Adipose tissue (tissue), 3 donors: Measurements from ENCODE around the gene KDM4B. TPM values are rescaled to one million over a fixed set of nuclear protein-coding genes. Genes with fewer than 3 reads are reported as not detected.
"Not testable (repeated sequence)": the region's sequence is repeated elsewhere in the genome, so short reads cannot be mapped to it uniquely, and the experiment has no call there.

Experiments
- H3K27ac ChIP-seq: one replicate; pipeline ENCODE4 v1.5.1; 2013; ENCODE audit warnings: low read depth, low read length
- WGBS, 3 donors: extraction: QIAGEN DNeasy Blood & Tissue Kit; methylation state at CpG; one replicate each; pipeline ENCODE4 v1.1.7; 2013; 5-methylcytosine and 5-hydroxymethylcytosine counted together
- polyA plus RNA-seq, 3 donors: library from polyadenylated mRNA; stranded (reverse); fragments of 200-250 nt; gene quantifications; one replicate each; pipeline ENCODE4 v1.2.3, GENCODE V29; 2013
- donor health status: healthy with polysubstance abuse.
- donor health status: Bipolar disorder and iron deficiency.
- donor health status: healthy.

The KDM4B gene
- 10 to 100 TPM in 2 of 3 donors, 1 to 10 TPM in 1; 8.6 to 17.5 (median 16.1) TPM for polyA plus RNA-seq

- no peak within 1 kb of the TSS for H3K27ac ChIP-seq
- 1 to 2% (median 1%) methylated on average over 37 to 96 of the region's 96 CpGs for WGBS, 3 donors
These were observed at the start of gene KDM4B for GRCh38 chr19:4968462-4969291. TSS of gene KDM4B (plus strand) at chr19:4969113. CDS start at chr19:5032891, 63,778 bp downstream.

DNA sequence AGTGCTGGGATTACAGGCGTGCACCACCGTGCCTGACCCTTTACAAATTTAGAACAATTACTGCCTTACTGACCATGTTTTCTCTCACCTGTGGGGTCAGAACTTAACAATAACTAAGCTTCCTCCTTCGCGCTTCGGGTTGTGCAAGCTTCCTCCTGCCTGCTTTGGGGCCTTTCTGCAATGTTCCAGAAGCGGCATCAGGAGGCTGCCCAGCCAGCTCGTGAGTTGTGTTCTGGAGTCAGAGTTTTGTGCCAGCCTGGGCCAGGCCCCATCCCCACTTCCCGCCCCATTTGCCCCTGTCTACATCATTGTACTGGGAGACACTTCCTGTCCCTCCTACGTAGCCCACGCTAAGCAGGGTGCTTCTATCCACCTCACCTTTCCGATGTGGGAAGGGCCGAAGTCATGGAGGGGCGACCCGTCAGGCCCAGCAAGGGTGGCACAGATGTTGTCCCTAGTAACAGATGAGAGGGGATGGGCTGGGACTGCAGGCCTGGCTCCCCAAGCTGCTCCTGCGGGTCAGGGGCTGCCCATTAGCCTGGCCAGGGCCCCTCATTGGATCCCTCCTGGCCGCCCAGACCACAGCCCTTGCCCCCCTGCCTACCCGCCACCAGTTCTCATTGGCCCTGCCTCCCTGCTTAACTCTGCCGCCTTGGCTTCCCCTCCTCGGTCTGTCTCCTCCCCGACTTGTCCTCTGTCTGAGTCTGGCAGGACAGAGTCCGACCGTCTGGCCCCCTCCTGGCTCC, 46.2 kb upstream of the KDM4B start:
- H3K27ac ChIP-seq: no peak overlapping the region
- 64 to 89% (median 66%) methylated on average over 22 of the region's 22 CpGs for WGBS, 3 donors

DNA sequence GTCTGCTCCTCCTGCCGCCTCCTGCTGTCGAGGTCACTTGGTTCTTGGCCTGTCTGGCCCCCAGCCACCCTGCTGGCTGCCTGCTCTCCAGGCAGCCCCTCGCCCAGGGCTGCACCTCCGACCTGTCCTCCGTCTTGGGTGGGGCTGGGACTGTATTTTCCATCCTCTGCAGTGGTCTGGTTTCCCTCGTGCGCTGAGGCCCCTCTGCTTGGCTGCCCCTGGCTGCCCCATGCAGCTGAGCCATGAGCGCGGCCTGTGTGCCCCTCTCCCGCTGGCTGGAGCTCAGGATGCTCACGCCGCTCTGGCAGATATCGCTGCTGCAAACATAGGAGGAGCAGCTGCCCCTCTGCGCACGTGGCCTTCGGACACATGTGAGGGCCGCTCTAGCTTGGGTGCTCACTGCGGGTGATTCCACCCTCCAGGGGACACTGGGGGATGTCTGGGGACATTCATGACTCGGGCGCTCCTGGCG, 45.6 kb upstream of the KDM4B start:
- 90 to 95% (median 93%) methylated on average over 21 of the region's 21 CpGs for WGBS, 3 donors
- no peak overlapping the region for H3K27ac ChIP-seq

GRCh38 chr19:4929186-4929585, 39.7 kb upstream of the KDM4B start:
- H3K27ac ChIP-seq: no peak overlapping the region
- WGBS, 3 donors: 91 to 93% (median 91%) methylated on average over 21 to 22 of the region's 22 CpGs

DNA sequence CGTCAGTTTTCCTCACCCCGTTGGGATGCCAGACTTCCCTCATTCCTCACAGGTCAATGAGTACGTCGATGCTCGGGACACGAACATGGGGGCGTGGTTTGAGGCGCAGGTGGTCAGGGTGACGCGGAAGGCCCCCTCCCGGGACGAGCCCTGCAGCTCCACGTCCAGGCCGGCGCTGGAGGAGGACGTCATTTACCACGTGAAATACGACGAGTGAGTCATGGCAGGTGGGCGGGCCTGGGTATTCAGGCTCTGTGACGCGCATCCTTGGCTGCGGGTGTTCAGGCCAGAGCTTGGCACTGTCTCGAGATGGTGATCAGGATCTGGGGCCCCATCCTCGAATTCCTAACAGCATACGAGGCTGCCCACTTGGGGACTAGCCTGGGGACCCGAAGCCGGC, 38.2 kb upstream of the KDM4B start:
- WGBS, 3 donors: 94 to 95% (median 95%) methylated on average over 28 of the region's 28 CpGs
- H3K27ac ChIP-seq: no peak overlapping the region

- no peak overlapping the region for H3K27ac ChIP-seq
- 96 to 97% (median 97%) methylated on average over 29 to 32 of the region's 32 CpGs for WGBS, 3 donors
These were observed 36.2 kb upstream of the KDM4B start for GRCh38 chr19:4932711-4933110.

DNA sequence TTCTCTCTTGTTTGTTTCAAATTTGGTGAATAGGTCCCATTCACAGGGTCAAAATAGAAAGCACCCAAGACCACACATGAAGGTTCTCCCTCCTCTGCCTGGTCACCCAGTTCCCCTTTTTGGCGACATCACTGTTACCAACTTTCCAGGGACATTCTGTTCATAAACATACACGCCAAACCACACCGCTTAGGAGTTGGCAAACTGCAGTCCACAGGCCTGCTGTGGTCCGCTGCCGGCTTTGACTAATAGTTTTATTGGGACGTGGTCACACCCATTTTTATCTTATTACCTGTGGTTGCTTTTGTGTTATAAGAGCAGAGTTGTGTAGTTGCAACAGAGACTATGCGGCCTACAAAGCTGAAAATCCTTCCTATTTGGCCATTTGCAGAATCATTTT, 35.4 kb upstream of the KDM4B start:
- WGBS, 3 donors: 64 to 93% (median 69%) methylated on average over 7 of the region's 7 CpGs
- no peak overlapping the region for H3K27ac ChIP-seq

GRCh38 chr19:4935444-4935843, 33.5 kb upstream of the KDM4B start:
- 81 to 95% (median 93%) methylated on average over 8 of the region's 8 CpGs for WGBS, 3 donors
- no peak overlapping the region for H3K27ac ChIP-seq

GRCh38 chr19:4937060-4937459, 31.9 kb upstream of the KDM4B start:
- no peak overlapping the region for H3K27ac ChIP-seq
- 94 to 96% (median 95%) methylated on average over 7 of the region's 7 CpGs for WGBS, 3 donors

- WGBS, 3 donors: 63 to 95% (median 94%) methylated on average over 4 of the region's 4 CpGs
- not testable (repeated sequence) for H3K27ac ChIP-seq
These were observed 30.5 kb upstream of the KDM4B start for GRCh38 chr19:4938461-4938860.

GRCh38 chr19:4939466-4939865, 29.4 kb upstream of the KDM4B start:
- 87 to 95% (median 91%) methylated on average over 7 of the region's 7 CpGs for WGBS, 3 donors
- H3K27ac ChIP-seq: no peak overlapping the region

DNA sequence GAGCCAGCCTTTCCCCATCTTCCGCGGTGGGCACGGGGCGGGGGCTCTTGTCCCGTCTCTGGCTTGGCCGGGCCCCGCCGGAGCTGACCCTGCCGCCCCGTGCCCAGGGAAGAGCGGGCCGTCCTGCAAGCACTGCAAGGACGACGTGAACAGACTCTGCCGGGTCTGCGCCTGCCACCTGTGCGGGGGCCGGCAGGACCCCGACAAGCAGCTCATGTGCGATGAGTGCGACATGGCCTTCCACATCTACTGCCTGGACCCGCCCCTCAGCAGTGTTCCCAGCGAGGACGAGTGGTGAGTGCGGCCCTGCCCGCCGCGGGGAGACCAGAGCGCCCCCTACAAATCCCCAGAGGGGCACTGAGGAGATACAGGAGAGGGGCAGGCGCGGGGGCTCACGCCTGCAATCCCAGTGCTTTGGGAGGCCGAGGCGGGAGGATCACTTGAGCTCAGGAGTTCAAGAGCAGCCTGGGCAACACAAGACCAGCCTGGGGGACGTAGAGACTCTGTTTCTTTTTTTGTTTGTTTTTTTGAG, 27.2 kb upstream of the KDM4B start:
- 96 to 98% (median 97%) methylated on average over 33 to 35 of the region's 35 CpGs for WGBS, 3 donors
- H3K27ac ChIP-seq: not testable (repeated sequence)

GRCh38 chr19:4950650-4951049, 18.3 kb upstream of the KDM4B start:
- 77 to 97% (median 84%) methylated on average over 19 to 23 of the region's 23 CpGs for WGBS, 3 donors
- not testable (repeated sequence) for H3K27ac ChIP-seq

GRCh38 chr19:4951656-4952055, 17.3 kb upstream of the KDM4B start:
- WGBS, 3 donors: 66 to 89% (median 80%) methylated on average over 11 of the region's 11 CpGs
- no peak overlapping the region for H3K27ac ChIP-seq

DNA sequence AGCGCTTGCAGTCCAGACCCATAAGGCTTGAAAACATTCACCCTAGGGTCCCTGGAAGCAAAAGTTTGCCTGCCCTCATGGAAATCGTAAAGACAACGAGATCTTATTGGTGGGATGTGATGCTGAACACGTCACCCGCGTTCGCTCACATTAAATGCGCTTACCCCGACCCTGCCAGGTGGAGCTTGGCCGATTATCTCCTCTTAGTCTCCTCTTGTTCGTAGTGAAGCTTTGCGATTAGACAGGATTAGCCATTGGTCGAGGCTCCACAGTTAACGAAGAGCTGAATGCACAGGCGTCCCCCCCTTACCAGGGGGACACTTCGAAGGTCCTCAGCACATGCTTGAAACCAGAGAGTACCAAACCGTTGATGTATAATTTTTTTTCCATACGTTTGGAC, 16.0 kb upstream of the KDM4B start:
- H3K27ac ChIP-seq: no peak overlapping the region
- 91 to 95% (median 94%) methylated on average over 18 of the region's 18 CpGs for WGBS, 3 donors

DNA sequence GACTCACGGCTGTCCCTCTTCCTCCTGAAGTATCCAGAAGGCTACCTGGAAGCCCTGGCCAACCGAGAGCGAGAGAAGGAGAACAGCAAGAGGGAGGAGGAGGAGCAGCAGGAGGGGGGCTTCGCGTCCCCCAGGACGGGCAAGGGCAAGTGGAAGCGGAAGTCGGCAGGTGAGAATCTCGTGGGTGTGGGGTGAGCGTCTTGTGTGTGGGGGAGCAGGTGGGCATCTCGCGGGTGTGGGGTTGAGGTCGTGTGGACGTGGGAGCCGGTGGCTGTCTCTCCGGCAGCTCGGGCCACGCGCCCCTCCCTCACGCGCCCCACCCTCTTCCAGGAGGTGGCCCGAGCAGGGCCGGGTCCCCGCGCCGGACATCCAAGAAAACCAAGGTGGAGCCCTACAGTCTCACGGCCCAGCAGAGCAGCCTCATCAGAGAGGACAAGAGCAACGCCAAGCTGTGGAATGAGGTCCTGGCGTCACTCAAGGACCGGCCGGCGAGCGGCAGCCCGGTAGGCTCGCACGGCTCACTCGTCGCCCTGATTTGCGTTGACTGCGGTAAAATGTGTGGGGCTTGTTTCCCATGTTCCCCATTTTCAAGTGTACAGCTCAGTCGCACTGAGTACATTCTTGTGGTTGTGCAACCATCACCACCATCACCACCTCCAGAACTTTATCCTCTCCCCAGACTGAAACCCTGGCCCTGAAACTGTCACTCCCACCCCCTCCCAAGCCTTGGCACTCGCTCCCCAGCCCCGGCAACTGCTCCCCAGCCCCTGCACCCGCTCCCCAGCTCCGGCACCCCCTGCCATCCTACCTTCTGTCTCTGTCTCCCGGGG, 14.4 kb upstream of the KDM4B start:
- WGBS, 3 donors: 88 to 96% (median 92%) methylated on average over 31 to 44 of the region's 46 CpGs
- not testable (repeated sequence) for H3K27ac ChIP-seq

- no peak overlapping the region for H3K27ac ChIP-seq
- WGBS, 3 donors: 96 to 97% (median 97%) methylated on average over 10 of the region's 10 CpGs
These were observed 13.6 kb upstream of the KDM4B start for GRCh38 chr19:4955274-4955673.

DNA sequence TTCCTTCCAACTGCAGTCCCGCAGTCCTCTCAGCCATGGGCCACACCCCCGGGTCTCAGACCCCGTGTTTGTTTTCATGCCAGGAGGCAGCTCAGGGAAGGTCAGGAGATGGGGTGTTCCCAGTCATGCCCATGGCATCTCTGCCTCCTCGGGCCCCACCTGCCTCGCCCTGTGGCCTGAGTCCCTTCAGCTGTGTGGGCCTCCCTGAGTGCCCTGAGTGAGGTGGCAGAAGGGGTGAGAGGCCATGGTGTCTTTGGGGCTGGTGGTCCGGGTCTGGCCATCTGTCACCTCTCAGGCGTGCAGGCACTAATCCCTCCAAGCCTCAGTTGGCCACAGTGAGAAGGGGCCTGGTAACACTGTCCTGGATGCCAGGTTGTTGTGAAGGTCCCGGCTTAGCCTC, 10.9 kb upstream of the KDM4B start:
- no peak overlapping the region for H3K27ac ChIP-seq
- 92 to 98% (median 95%) methylated on average over 8 of the region's 8 CpGs for WGBS, 3 donors
